IPS-18c (cell line): ENCODE measurements around the gene SAMD11.
"Not testable (repeated sequence)": the region's sequence is repeated elsewhere in the genome, so short reads cannot be mapped to it uniquely, and the experiment has no call there.

Experiments
- H3K4me3 ChIP-seq: 2 replicates; pipeline ENCODE4 v1.7.0; 2013; ENCODE audit warnings: low read depth, mild to moderate bottlenecking, low read length, moderate library complexity; ENCODE audit not compliant: insufficient read depth
- H3K9me3 ChIP-seq: one replicate; pipeline ENCODE4 v1.6.1; 2013; ENCODE audit warnings: mild to moderate bottlenecking, low read length, moderate library complexity; ENCODE audit not compliant: control insufficient read depth, insufficient read depth

The SAMD11 gene

GRCh38 chr1:923131-923990 lies at the start of gene SAMD11:
TSS of gene SAMD11 (plus strand) at chr1:923923. CDS start at chr1:924432, 509 bp downstream.
- Histone ChIP-seq H3K4me3 (peak within 1 kb of the TSS; percentile 46), H3K9me3 (no peaks in the 10 kb centered on the region)

GRCh38 chr1:876428-877208 lies 47.1 kb upstream of the SAMD11 start:
- H3K9me3 ChIP-seq, H3K4me3 ChIP-seq: not testable (repeated sequence)

DNA sequence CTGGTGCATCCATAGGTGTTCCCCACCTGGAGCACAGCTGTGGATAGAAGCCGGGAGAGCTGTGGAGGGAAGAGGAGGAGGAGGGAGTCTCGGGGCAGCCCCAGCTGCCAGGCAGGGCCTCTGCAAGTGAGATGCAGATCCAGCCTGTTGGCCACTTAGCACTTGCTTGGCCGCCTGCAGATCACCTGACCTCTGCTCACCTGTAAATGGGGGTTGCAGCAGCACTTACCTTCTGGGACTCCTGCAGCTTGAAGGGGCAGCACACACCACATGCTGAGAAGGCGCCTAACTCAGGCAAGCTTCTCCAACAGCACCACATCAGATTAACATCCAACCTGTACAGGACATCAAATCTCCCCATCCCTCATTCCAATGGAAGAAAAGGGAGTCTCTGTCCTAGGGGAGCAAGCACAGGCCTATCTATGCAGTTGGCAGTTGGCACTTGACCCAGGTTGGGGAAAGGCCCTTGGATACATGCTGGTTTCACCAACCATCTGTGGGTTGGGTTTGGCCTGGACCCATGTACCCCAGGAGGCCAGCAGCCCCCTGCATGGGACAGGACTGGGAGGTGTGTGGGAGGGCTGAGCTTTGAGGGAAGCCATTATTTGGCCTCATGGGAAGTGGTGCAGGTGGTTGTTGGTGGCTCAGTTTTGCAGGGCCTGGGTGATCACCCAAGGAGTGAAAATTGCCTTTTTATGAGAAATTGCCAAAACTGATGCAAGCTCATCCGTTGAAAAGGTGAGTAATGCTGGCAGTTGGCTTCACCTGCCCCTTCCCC lies 46.3 kb upstream of the SAMD11 start:
- not testable (repeated sequence) for H3K9me3 ChIP-seq, H3K4me3 ChIP-seq

DNA sequence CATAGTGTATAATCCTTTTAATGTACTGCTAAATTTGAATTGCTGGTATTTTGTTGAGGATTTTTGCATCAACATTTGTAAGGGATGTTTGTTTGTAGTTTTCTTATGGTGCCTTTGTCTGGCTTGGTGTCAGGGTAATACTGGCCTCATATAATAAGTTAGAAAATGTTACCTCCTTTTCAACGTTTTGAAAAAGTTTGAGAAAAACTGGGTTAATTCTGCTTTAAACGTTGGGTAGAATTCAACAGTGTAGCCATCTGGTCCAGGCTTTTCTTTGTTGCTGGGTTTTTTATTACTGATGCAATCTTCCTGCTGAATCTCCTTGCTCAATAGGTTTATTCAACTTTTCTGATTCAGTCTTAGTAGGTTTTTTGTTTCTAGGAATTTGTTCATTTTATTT lies 43.2 kb upstream of the SAMD11 start:
- not testable (repeated sequence) for H3K4me3 ChIP-seq, H3K9me3 ChIP-seq

- H3K4me3 ChIP-seq, H3K9me3 ChIP-seq: not testable (repeated sequence)
Measured at GRCh38 chr1:880915-881314, 42.8 kb upstream of the SAMD11 start.

DNA sequence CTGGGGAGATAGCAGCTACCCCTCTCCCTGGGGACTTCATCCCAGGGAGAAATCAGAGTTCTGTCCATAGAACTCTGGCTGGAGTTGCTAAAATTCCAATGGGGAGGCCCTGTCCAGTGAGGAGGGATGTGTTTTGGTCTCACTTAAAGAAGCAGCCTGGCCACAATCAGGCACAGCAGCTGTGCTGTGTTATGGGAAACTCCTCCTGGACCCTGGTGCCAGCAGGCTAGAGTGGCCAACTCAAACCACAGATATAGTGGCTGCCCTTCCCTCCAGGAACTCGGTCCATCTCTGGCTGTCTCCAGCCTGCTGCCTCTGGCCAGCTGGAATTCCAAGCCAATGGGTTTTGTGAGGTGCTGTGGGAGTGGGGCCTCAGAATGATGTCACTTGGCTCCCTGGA lies 37.4 kb upstream of the SAMD11 start:
- Histone ChIP-seq H3K4me3 (no peak overlapping the region), H3K9me3 (peaks cover 5% of the 10 kb centered on the region)

GRCh38 chr1:886760-887159 lies 37.0 kb upstream of the SAMD11 start:
- peaks cover 5% of the 10 kb centered on the region for H3K9me3 ChIP-seq
- H3K4me3 ChIP-seq, result no peak overlapping the region

GRCh38 chr1:888297-888696 lies 35.4 kb upstream of the SAMD11 start:
- Histone ChIP-seq H3K4me3 (no peak overlapping the region), H3K9me3 (peaks cover 5% of the 10 kb centered on the region)

DNA sequence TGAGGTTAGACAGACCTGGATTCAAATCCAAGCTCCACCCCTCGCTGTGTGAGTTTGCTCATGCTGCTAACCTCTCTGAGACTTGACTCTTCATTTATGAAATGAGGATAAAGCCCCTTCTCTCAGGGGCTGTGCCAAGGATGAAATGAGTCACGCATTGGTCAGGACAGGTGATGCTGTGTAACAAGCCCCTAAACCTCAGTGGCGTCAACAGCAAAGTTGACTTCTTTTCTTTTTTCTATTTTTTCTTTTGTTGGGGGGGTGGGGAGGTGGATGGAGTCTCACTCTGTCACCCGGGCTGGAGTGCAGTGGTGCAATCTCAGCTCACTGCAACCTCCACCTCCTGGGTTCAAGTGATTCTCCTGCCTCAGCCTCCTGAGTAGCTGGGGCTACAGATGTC lies 33.9 kb upstream of the SAMD11 start:
- not testable (repeated sequence) for H3K9me3 ChIP-seq, H3K4me3 ChIP-seq

- H3K9me3 ChIP-seq, H3K4me3 ChIP-seq: not testable (repeated sequence)
Measured at GRCh38 chr1:890234-890633, 33.5 kb upstream of the SAMD11 start.

DNA sequence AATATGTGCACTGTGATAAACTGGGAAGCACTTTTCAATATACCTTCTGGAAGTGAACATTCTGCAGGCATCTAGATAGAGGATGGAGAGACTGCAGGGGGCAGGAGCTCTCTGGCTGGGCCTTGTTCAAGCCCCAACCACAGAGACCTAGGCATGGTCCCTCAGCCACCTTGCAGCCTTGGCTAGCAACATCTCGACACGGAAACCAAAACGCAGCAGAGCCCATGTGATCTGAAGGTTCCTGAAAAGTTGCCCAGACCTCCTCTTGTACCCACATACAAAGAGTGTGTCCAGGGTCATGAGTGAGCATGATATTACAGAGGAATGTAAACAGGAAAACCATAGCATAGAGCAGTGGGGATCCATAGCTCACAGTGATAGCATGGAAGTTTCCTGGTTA lies 33.1 kb upstream of the SAMD11 start:
- Histone ChIP-seq H3K9me3 (peaks cover 5% of the 10 kb centered on the region), H3K4me3 (no peak overlapping the region)

GRCh38 chr1:897226-897625 lies 26.5 kb upstream of the SAMD11 start:
- Histone ChIP-seq H3K9me3 (peaks cover 6% of the 10 kb centered on the region), H3K4me3 (no peak overlapping the region)

- H3K4me3 ChIP-seq, H3K9me3 ChIP-seq: not testable (repeated sequence)
Measured at GRCh38 chr1:897951-898350, 25.8 kb upstream of the SAMD11 start.

GRCh38 chr1:899636-900317 lies 23.9 kb upstream of the SAMD11 start:
- Histone ChIP-seq H3K4me3 (no peak overlapping the region), H3K9me3 (peaks cover 6% of the 10 kb centered on the region)

- H3K9me3 ChIP-seq, result peaks cover 8% of the 10 kb centered on the region
Measured at GRCh38 chr1:901108-901859, 22.4 kb upstream of the SAMD11 start.

GRCh38 chr1:902802-903201 lies 20.9 kb upstream of the SAMD11 start:
- Histone ChIP-seq H3K9me3 (peaks cover 8% of the 10 kb centered on the region), H3K4me3 (no peak overlapping the region)

More at GRCh38 chr1:901108-901859, 22.4 kb upstream of the SAMD11 start:
- H3K4me3 ChIP-seq, result no peak overlapping the region
